ENCODE data around the gene CPTP.

CPTP gene

DNA sequence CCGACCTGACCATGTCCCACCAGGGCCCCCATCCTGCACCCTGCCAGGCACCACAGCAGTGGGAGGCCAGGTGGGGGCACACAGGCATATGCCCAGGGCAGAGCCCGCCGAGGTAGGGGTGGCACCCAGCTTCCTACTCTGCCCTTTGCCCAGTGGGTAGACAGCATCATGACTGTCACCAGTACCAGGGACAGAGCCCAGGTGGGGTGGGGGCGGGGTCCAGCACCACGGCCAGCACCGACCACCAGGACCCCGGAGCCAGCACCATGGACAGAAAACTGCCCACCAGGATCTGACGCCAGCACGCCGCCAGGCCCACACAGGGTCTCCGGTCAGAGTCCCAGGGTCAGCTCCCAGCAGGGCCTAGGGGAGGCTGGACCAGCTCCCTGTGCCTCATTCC, 10.2 kb downstream of the CPTP start:
- POLR2A ChIA-PET: no interaction called here
- TF ChIP-seq, protein P1, sequence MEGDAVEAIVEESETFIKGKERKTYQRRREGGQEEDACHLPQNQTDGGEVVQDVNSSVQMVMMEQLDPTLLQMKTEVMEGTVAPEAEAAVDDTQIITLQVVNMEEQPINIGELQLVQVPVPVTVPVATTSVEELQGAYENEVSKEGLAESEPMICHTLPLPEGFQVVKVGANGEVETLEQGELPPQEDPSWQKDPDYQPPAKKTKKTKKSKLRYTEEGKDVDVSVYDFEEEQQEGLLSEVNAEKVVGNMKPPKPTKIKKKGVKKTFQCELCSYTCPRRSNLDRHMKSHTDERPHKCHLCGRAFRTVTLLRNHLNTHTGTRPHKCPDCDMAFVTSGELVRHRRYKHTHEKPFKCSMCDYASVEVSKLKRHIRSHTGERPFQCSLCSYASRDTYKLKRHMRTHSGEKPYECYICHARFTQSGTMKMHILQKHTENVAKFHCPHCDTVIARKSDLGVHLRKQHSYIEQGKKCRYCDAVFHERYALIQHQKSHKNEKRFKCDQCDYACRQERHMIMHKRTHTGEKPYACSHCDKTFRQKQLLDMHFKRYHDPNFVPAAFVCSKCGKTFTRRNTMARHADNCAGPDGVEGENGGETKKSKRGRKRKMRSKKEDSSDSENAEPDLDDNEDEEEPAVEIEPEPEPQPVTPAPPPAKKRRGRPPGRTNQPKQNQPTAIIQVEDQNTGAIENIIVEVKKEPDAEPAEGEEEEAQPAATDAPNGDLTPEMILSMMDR (IDR thresholded peaks at IDR 0.05; ENCODE audit: control extremely low read depth, extremely low read depth, low read depth, missing control alignments): no peak
- CTCF ChIA-PET: interaction anchor here (0.9 kb wide), 1 partner anchor 38 kb away, joined by 4 read pairs; no protein-coding TSS in a partner anchor
- DNase-seq (ENCODE audit: extremely low spot score): no peak

DNA sequence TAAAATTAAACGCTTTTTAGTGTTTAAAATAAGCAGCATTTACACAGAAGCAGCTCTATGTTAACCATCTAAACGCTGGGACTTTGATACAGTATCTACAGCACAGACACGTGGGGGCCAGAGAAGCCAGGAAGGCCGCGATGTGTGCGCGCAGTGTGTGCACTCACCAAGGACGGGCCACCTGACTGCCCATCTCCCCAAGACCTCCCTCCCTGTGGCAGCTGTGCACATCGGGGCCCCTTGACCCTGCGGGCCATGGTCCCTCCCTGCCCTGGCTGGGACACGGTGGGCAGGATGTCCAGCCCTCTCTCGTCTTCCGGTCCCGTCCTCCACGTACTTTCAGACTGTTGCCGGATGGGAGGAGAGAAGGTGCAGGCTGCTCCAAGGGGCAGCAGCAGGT, 10.7 kb downstream of the CPTP start:
- DNase-seq (ENCODE audit: extremely low spot score): no peak
- POLR2A ChIA-PET: no interaction called here
- CTCF ChIA-PET: interaction anchor here (0.9 to 1.2 kb wide), 2 partner anchors 35 to 37 kb away, joined by 3 to 4 read pairs; no protein-coding TSS in a partner anchor
- TF ChIP-seq, protein P1 (IDR thresholded peaks at IDR 0.05; ENCODE audit: control extremely low read depth, extremely low read depth, low read depth, missing control alignments): no peak

DNA sequence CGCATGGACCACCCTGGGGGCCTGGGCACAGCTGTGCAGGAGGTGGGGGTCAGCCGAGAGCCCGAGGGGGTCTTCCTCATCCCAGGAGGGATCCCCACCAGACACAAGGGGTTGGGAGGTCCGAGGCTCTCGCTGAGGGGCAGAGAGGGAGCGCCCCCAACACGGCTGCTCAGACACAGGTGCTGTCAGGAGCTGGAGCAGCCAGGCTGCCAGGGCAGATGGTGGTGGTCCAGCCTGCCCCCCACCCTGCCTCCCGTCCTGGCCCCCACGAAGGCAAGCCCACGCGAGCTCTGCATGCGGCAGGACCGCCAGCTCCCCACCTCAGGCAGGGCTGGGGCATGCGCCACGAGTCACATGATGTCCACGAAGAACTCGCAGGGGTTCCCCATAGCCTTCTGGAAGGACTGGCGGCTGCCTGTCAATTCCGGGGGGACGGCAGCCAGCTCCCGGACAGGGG, 11.2 kb downstream of the CPTP start:
- TF ChIP-seq, protein P1 (IDR thresholded peaks at IDR 0.05; ENCODE audit: control extremely low read depth, extremely low read depth, low read depth, missing control alignments): no peak
- CTCF ChIA-PET: interaction anchor here (1.2 kb wide), 1 partner anchor 35 kb away, joined by 3 read pairs; no protein-coding TSS in a partner anchor
- POLR2A ChIA-PET: no interaction called here
- no peak for DNase-seq (ENCODE audit: extremely low spot score)

DNA sequence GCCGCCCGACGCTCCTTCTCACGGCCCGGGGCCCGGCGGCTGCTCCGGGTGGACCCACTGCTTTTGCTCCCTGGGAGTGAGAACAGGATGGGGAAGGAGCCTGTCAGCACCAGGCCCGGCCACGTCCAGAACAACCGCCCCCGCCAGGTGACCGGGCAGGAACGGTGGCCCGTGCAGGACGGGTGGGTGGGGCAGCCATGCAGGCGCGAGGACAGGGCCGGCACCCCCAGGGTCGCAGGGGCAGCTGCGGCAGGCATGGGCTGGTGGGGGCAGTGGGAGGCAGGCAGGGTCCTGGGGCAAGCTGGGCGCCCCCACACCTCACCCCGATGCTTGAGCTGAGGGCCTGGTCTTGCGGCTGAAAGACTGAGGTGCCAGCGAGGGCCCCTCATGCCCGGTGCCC, 11.8 kb downstream of the CPTP start:
- POLR2A ChIA-PET: interaction anchor here (0.5 kb wide), 1 partner anchor 42 kb away, joined by 6 read pairs; no protein-coding TSS in a partner anchor
- CTCF ChIA-PET: interaction anchor here (1.0 to 1.2 kb wide), 2 partner anchors 9 to 34 kb away, joined by 3 read pairs; no protein-coding TSS in a partner anchor
- TF ChIP-seq, protein P1 (IDR thresholded peaks at IDR 0.05; ENCODE audit: control extremely low read depth, extremely low read depth, low read depth, missing control alignments): no peak
- no peak for DNase-seq (ENCODE audit: extremely low spot score)

DNA sequence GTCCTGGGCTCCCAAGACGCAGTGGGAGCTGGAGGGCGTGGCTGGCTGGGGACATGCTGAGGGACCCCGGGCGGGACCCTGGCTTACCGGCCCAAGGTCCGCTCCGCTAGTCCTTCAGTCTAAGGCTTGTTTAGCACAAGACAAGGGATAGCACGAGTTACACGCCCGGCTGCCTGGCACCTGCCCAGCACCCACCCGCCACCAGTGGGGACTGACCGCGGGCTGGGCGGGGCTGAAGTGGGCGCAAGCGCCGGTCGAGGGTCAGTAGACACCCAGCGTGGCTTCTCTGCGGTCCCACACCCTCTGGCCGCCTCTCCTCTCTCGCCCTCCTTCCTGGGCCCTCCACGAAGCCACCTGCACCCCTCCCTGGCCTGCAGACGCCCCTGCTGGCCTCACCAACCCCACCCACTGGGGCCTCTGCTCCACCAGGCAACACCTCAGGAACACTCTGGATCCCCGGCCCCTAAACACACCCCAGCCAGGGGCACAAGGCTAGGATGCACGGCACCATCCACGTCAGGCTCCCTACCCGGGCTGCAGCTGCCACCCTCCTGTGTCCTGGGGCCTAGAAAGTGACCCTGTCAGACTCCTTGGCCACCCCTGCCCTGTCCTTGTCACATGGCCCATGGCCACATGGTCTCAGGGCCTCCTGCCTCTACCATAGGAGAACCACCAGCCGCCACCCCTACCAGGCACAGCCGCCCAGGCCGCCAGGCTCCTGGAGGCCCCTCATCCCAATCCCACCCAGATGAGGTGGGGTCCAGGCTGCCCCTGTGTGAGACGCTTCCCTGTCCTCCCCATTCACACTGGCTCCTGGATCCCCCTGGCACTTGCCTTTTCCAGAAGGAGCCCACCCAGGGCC, 12.6 kb downstream of the CPTP start:
- POLR2A ChIA-PET: interaction anchor here (0.6 kb wide), 1 partner anchor 101 kb away, joined by 5 read pairs; no protein-coding TSS in a partner anchor
- CTCF ChIA-PET: interaction anchor here (0.9 to 1.0 kb wide), 2 partner anchors 8 to 11 kb away, joined by 3 to 4 read pairs; no protein-coding TSS in a partner anchor

DNA sequence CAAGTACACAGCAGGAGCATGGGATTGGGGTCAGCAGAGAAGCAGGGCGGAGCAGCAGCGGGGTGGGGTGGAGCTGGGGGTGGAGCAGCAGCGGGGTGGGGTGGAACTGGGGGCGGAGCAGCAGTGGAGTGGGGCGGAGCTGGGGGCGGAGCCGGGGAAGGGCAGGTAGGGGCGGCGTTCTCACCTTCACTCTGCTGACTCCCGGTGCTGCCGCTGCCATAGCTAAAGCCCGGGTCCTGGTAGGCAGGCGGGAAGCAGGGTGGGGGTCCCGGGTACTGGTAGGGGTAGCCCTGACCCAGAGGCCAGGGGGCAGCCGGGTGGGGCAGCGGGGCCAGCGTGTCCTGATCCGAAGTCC, 13.2 kb downstream of the CPTP start:
- POLR2A ChIA-PET: interaction anchor here (0.6 kb wide), 1 partner anchor 102 kb away, joined by 5 read pairs; no protein-coding TSS in a partner anchor
- TF ChIP-seq, protein P1 (IDR thresholded peaks at IDR 0.05; ENCODE audit: control extremely low read depth, extremely low read depth, low read depth, missing control alignments): no peak
- DNase-seq (ENCODE audit: extremely low spot score): peak; percentile 77
- CTCF ChIA-PET: interaction anchor here (0.9 kb wide), 1 partner anchor 10 kb away, joined by 4 read pairs; no protein-coding TSS in a partner anchor

More for the DNA sequence above, 12.6 kb downstream of the CPTP start:
- TF ChIP-seq, protein P1 (IDR thresholded peaks at IDR 0.05; ENCODE audit: control extremely low read depth, extremely low read depth, low read depth, missing control alignments): no peak
- no peak for DNase-seq (ENCODE audit: extremely low spot score)
